T-helper 22 cell (primary cell): ENCODE results near the gene UHRF1.
"Not testable (repeated sequence)": the region's sequence is repeated elsewhere in the genome, so short reads cannot be mapped to it uniquely, and the experiment has no call there.

ENCODE experiments used
- DNase-seq: peaks from one replicate; pipeline ENCODE4 v3.0.0-alpha.2; 2020; ENCODE audit warnings: low read depth

UHRF1 gene

GRCh38 chr19:4937060-4937459 is 27.8 kb downstream of the UHRF1 start:
- DNase-seq, result no peak

GRCh38 chr19:4938461-4938860 is 29.2 kb downstream of the UHRF1 start:
- DNase-seq, result not testable (repeated sequence)

DNA sequence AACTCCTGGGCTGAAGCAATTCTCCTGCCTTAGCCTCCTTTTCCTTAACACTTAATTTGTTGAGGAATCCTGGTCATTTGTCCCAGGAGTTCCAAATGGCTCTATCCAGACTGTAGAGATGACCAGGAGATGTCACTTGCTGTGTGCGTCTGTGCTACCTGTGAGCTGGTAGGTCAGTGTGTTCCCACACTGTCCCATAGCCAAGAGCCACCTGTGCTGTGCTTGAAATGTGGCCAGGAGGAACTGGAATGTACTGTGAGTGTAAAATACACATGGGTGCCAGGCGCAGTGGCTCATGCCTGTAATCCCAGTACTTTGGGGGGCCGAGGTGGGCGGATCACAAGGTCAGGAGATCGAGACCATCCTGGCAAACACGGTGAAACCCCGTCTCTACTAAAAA is 30.2 kb downstream of the UHRF1 start:
- no peak for DNase-seq

DNA sequence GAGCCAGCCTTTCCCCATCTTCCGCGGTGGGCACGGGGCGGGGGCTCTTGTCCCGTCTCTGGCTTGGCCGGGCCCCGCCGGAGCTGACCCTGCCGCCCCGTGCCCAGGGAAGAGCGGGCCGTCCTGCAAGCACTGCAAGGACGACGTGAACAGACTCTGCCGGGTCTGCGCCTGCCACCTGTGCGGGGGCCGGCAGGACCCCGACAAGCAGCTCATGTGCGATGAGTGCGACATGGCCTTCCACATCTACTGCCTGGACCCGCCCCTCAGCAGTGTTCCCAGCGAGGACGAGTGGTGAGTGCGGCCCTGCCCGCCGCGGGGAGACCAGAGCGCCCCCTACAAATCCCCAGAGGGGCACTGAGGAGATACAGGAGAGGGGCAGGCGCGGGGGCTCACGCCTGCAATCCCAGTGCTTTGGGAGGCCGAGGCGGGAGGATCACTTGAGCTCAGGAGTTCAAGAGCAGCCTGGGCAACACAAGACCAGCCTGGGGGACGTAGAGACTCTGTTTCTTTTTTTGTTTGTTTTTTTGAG is 32.4 kb downstream of the UHRF1 start:
- not testable (repeated sequence) for DNase-seq

GRCh38 chr19:4950650-4951049 is 41.3 kb downstream of the UHRF1 start:
- not testable (repeated sequence) for DNase-seq

GRCh38 chr19:4951656-4952055 is 42.4 kb downstream of the UHRF1 start:
- no peak for DNase-seq

- DNase-seq, result no peak
Measured at GRCh38 chr19:4952945-4953344, 43.6 kb downstream of the UHRF1 start.

DNA sequence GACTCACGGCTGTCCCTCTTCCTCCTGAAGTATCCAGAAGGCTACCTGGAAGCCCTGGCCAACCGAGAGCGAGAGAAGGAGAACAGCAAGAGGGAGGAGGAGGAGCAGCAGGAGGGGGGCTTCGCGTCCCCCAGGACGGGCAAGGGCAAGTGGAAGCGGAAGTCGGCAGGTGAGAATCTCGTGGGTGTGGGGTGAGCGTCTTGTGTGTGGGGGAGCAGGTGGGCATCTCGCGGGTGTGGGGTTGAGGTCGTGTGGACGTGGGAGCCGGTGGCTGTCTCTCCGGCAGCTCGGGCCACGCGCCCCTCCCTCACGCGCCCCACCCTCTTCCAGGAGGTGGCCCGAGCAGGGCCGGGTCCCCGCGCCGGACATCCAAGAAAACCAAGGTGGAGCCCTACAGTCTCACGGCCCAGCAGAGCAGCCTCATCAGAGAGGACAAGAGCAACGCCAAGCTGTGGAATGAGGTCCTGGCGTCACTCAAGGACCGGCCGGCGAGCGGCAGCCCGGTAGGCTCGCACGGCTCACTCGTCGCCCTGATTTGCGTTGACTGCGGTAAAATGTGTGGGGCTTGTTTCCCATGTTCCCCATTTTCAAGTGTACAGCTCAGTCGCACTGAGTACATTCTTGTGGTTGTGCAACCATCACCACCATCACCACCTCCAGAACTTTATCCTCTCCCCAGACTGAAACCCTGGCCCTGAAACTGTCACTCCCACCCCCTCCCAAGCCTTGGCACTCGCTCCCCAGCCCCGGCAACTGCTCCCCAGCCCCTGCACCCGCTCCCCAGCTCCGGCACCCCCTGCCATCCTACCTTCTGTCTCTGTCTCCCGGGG is 45.2 kb downstream of the UHRF1 start:
- DNase-seq, result not testable (repeated sequence)

DNA sequence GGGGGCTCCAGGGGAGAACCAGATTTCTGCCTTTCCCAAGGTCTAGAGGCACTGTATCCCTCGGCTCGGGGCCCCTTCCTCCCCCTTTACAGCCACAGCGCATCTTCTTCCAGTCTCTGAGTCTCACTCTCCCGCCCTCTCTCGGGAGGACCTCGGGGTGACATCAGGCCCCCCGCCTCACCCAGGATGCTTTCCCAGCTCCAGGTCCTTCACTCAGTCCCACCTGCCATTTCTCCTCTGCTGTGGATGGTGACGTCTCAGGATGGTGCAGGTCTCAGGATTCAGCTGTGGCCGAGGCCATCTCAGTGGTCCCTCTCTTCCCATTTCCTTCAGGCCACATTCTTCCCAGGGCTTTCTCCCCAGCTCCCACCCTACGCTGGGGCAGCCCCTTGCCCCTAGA is 46.0 kb downstream of the UHRF1 start:
- no peak for DNase-seq

GRCh38 chr19:4957981-4958380 is 48.7 kb downstream of the UHRF1 start:
- DNase-seq, result no peak

GRCh38 chr19:4962085-4962619 is 52.9 kb downstream of the UHRF1 start:
- DNase-seq, result no peak

DNA sequence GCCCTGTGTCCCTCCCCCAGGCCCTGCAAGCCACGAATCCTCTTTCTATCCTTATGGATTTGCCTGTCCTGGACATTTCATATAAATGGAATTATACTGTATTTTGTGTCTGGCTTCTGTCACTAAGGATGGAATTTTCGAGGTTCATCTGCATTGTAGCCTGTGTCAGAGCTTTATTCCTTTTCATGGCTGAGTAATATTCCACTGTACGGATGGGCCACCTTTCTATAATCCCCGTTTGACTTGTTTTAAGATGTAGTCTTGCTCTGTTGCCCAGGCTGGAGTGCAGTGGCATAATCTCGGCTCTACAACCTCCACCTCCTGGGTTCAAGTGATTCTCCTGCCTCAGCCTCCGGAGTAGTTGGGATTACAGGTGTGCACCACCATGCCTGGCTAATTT is 55.8 kb downstream of the UHRF1 start:
- DNase-seq, result no peak

- no peak for DNase-seq
Measured at GRCh38 chr19:4966591-4966990, 57.3 kb downstream of the UHRF1 start.

GRCh38 chr19:4967738-4968461 is 58.6 kb downstream of the UHRF1 start:
- no peak for DNase-seq

DNA sequence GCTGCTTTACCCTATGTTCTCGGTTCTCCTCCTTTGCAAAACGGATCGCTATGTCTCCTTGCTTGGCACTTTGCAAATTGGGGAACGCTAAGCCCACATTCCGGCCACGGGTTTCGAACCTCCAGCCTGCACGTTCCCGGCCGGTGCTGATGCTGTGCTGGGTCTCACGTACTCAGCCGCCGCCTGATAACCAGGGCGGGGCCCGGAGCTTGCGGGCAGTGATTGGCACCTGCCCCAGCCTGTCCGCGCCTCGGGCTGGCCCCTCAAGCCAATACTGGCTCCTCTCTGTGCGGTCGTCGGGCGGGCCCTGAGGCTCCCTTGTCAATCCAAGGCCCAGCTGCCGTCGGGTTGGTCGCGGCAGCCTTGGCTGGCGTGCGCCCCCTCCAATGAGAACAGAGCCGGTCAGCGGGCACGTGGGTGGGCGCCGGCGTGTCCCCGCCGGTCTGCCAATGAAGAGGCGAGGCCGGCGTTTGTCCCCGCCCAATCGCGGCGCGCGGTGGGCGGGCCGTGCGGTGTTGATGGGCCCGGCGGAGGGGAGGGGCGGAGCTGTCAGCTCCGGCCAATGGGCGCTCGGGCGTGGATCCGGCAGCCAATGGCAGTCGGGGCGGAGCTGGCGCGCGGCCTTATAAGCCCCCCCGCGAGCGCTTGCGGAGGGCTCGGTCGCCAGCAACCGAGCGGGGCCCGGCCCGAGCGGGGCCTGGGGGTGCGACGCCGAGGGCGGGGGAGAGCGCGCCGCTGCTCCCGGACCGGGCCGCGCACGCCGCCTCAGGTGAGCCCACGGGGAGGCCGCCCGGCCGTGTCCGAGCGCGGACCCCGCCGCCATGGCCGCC is 59.4 kb downstream of the UHRF1 start, which contains the start of gene KDM4B:
KDM4B (plus strand) TSS at position 652 of the 830 bp plus-strand sequence. CDS start 63,778 bp downstream, outside the sequence.
- peak; percentile 99 for DNase-seq

- no peak for DNase-seq
Measured at GRCh38 chr19:4969292-4969771, 60.0 kb downstream of the UHRF1 start.

GRCh38 chr19:4969772-4970531 is 60.7 kb downstream of the UHRF1 start:
- no peak for DNase-seq

DNA sequence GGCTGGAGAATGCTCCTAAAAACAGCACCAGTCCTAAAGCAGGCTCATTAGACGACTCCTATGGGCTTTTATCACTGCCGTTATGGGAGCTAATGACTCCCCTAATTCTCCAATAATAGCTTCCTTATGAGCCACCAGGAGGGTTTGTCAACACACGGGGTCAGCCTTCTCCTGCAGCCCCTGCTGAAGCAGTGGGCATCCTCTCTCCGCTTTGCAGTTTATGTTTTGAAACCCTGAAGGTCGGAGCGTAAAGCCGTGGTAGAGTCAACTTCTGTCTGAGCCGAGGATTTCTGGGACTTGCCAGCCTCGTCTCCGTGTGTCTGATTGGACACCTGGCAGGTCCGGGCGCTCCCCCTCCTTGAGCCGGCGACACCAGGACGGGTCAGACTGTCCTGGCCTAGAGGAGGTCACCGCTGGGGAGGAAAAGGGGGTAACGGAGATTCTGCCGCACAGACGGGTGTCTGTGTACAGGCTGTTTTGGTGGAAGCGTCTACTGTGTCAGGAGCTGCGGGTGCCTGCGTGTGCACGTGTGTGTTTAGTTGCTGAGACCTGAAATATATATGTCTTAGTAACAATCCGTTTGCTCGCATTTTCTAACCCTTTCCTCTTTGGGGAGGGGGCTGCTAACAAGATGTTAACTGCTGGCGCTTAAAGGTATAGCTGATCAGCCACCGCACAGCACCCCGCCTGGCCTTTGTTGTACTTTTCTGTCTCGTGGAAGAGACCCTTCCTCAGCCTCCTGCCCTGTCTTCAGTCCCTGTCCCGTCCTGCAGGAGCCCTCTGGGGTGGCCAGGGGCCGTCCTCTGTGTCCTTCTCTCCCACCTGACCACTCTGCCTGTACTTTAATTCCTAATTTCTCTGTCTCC is 61.5 kb downstream of the UHRF1 start:
- DNase-seq, result no peak

DNA sequence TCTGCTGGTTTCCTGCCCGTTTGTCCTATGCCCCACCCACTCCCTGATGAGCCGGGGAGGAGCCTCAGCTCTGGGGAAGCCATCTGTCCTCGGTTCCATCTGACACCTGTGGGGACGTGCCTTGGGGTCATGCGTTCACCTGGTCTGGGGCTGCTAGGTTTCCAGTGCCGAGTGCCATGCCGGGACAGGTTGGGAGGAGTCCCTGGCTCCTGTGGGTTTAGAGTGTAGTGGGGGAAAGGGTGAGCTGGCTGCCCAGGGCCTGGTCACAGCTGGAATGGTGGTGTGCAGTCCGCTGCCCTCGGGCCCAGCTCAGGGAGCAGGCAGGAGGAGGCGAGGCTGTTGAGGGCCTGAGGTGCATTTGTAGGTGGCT is 62.1 kb downstream of the UHRF1 start:
- no peak for DNase-seq
